Measurements from ENCODE around the gene CERS6. TPM values are rescaled to one million over a fixed set of nuclear protein-coding genes. Genes with fewer than 3 reads are reported as not detected.
"Not testable (repeated sequence)": the region's sequence is repeated elsewhere in the genome, so short reads cannot be mapped to it uniquely, and the experiment has no call there.

CERS6 gene
- polyA plus RNA-seq, 6 donors from 2014 or later = 5.8 to 11.9 (median 9.1) TPM

- peaks cover 6 to 25% (median 12%) of the 10 kb centered on the region in 7 donors for H3K9me3 Mint-ChIP-seq
- not testable (repeated sequence) for H3K36me3 Mint-ChIP-seq; DNase-seq; H3K4me3 Mint-ChIP-seq; ATAC-seq (ENCODE audit: low read depth in 2 of 2); H3K27me3 Mint-ChIP-seq
- H3K27ac Mint-ChIP-seq = peak overlapping the region in 1 of 6 donors; percentile 23
- peaks cover 9 to 27% (median 16%) of the 10 kb centered on the region in 3 donors for H3K4me1 Mint-ChIP-seq
Measured at GRCh38 chr2:168502852-168503251, 46.8 kb downstream of the CERS6 start.

- H3K27me3 Mint-ChIP-seq = no peaks in the 10 kb centered on the region
- H3K27ac Mint-ChIP-seq = peak overlapping the region in 2 of 6 donors; percentile 33 to 57
- no peak for DNase-seq
- H3K36me3 Mint-ChIP-seq = peaks cover 0 to 10% of the 10 kb centered on the region in 2 donors
- H3K4me3 Mint-ChIP-seq = no peak overlapping the region
- ATAC-seq (ENCODE audit: low read depth in 2 of 2) = no peak
- peaks cover 6 to 25% (median 12%) of the 10 kb centered on the region in 7 donors for H3K9me3 Mint-ChIP-seq
- peaks cover 9 to 28% (median 16%) of the 10 kb centered on the region in 3 donors for H3K4me1 Mint-ChIP-seq
Measured at GRCh38 chr2:168503901-168504300, 47.8 kb downstream of the CERS6 start.

- no peaks in the 10 kb centered on the region for H3K27me3 Mint-ChIP-seq
- peaks cover 0 to 10% of the 10 kb centered on the region in 2 donors for H3K36me3 Mint-ChIP-seq
- ATAC-seq (ENCODE audit: low read depth in 2 of 2) = no peak
- H3K27ac Mint-ChIP-seq = peak overlapping the region in 3 of 6 donors; percentile 33 to 70 (median 57)
- H3K4me3 Mint-ChIP-seq = no peak overlapping the region
- no peak for DNase-seq
- peaks cover 6 to 25% (median 12%) of the 10 kb centered on the region in 7 donors for H3K9me3 Mint-ChIP-seq
- peaks cover 9 to 28% (median 16%) of the 10 kb centered on the region in 3 donors for H3K4me1 Mint-ChIP-seq
Measured at GRCh38 chr2:168504323-168504722, 48.3 kb downstream of the CERS6 start.

- H3K4me3 Mint-ChIP-seq = no peak overlapping the region
- H3K27me3 Mint-ChIP-seq = no peaks in the 10 kb centered on the region
- H3K27ac Mint-ChIP-seq = no peak overlapping the region
- peaks cover 4 to 43% (median 7%) of the 10 kb centered on the region in 3 donors for H3K4me1 Mint-ChIP-seq
- no peaks in the 10 kb centered on the region for H3K36me3 Mint-ChIP-seq
- H3K9me3 Mint-ChIP-seq = no peaks in the 10 kb centered on the region
- ATAC-seq (ENCODE audit: low read depth in 2 of 2) (no peak), DNase-seq (no peak)
Measured at GRCh38 chr2:168510125-168510756, 54.2 kb downstream of the CERS6 start.

GRCh38 chr2:168514692-168515091, 58.6 kb downstream of the CERS6 start:
- no peak for DNase-seq
- H3K27me3 Mint-ChIP-seq = no peaks in the 10 kb centered on the region
- no peaks in the 10 kb centered on the region for H3K36me3 Mint-ChIP-seq
- no peaks in the 10 kb centered on the region for H3K9me3 Mint-ChIP-seq
- peaks cover 11 to 55% (median 18%) of the 10 kb centered on the region in 3 donors for H3K4me1 Mint-ChIP-seq
- H3K4me3 Mint-ChIP-seq = no peak overlapping the region
- H3K27ac Mint-ChIP-seq = peak overlapping the region in 2 of 6 donors; percentile 55 to 86
- no peak for ATAC-seq (ENCODE audit: low read depth in 2 of 2)

GRCh38 chr2:168515502-168515901, 59.4 kb downstream of the CERS6 start:
- DNase-seq = no peak
- no peaks in the 10 kb centered on the region for H3K36me3 Mint-ChIP-seq
- H3K27me3 Mint-ChIP-seq = no peaks in the 10 kb centered on the region
- no peaks in the 10 kb centered on the region for H3K9me3 Mint-ChIP-seq
- peaks cover 11 to 62% (median 18%) of the 10 kb centered on the region in 3 donors for H3K4me1 Mint-ChIP-seq
- ATAC-seq (ENCODE audit: low read depth in 2 of 2) = no peak
- H3K4me3 Mint-ChIP-seq = no peak overlapping the region
- no peak overlapping the region for H3K27ac Mint-ChIP-seq

GRCh38 chr2:168517816-168518215, 61.7 kb downstream of the CERS6 start:
- H3K27ac Mint-ChIP-seq = peak overlapping the region in 1 of 6 donors; percentile 8
- H3K4me1 Mint-ChIP-seq = peaks cover 17 to 57% (median 27%) of the 10 kb centered on the region in 3 donors
- ATAC-seq (ENCODE audit: low read depth in 2 of 2) = no peak
- no peak overlapping the region for H3K4me3 Mint-ChIP-seq
- H3K36me3 Mint-ChIP-seq = no peaks in the 10 kb centered on the region
- no peaks in the 10 kb centered on the region for H3K9me3 Mint-ChIP-seq
- DNase-seq = no peak
- H3K27me3 Mint-ChIP-seq = no peaks in the 10 kb centered on the region

GRCh38 chr2:168518555-168519066, 62.5 kb downstream of the CERS6 start:
- Mint-ChIP-seq H3K4me3 (no peak overlapping the region), H3K27ac (peak overlapping the region in 2 of 6 donors; percentile 11 to 54)
- no peak for DNase-seq

GRCh38 chr2:168519534-168520308, 63.6 kb downstream of the CERS6 start:
- ATAC-seq (ENCODE audit: low read depth in 2 of 2) (no peak), DNase-seq (no peak)
- Mint-ChIP-seq H3K27ac (peak overlapping the region in 3 of 6 donors; percentile 12 to 84 (median 47)), H3K9me3 (no peaks in the 10 kb centered on the region), H3K4me1 (peaks cover 31 to 55% (median 34%) of the 10 kb centered on the region in 3 donors), H3K4me3 (no peak overlapping the region), H3K27me3 (no peaks in the 10 kb centered on the region), H3K36me3 (no peaks in the 10 kb centered on the region)

More at GRCh38 chr2:168518555-168519066, 62.5 kb downstream of the CERS6 start:
- ATAC-seq (ENCODE audit: low read depth in 2 of 2) = no peak
- Mint-ChIP-seq H3K4me1 (peaks cover 25 to 56% (median 33%) of the 10 kb centered on the region in 3 donors), H3K9me3 (no peaks in the 10 kb centered on the region), H3K27me3 (no peaks in the 10 kb centered on the region), H3K36me3 (no peaks in the 10 kb centered on the region)

- Mint-ChIP-seq H3K36me3 (no peaks in the 10 kb centered on the region), H3K27me3 (no peaks in the 10 kb centered on the region), H3K4me1 (peaks cover 31 to 55% (median 34%) of the 10 kb centered on the region in 3 donors), H3K9me3 (no peaks in the 10 kb centered on the region), H3K4me3 (no peak overlapping the region), H3K27ac (peak overlapping the region in 1 of 6 donors; percentile 44)
- DNase-seq = no peak
- ATAC-seq (ENCODE audit: low read depth in 2 of 2) = no peak
Measured at GRCh38 chr2:168521053-168521741, 65.1 kb downstream of the CERS6 start.

GRCh38 chr2:168522446-168522845, 66.4 kb downstream of the CERS6 start:
- Mint-ChIP-seq H3K9me3 (no peaks in the 10 kb centered on the region), H3K27me3 (no peaks in the 10 kb centered on the region), H3K36me3 (no peaks in the 10 kb centered on the region)

GRCh38 chr2:168524005-168524404, 67.9 kb downstream of the CERS6 start:
- no peaks in the 10 kb centered on the region for H3K36me3 Mint-ChIP-seq
- H3K27me3 Mint-ChIP-seq = no peaks in the 10 kb centered on the region
- peaks cover 0 to under 1% (median 0%) of the 10 kb centered on the region in 7 donors for H3K9me3 Mint-ChIP-seq
- no peak for DNase-seq
- no peak for ATAC-seq (ENCODE audit: low read depth in 2 of 2)
- peaks cover 29 to 53% (median 45%) of the 10 kb centered on the region in 3 donors for H3K4me1 Mint-ChIP-seq
- no peak overlapping the region for H3K4me3 Mint-ChIP-seq
- H3K27ac Mint-ChIP-seq = peak overlapping the region in 1 of 6 donors; percentile 34

More at GRCh38 chr2:168522446-168522845, 66.4 kb downstream of the CERS6 start:
- ATAC-seq (ENCODE audit: low read depth in 2 of 2) (no peak), DNase-seq (no peak)
- peaks cover 27 to 47% (median 38%) of the 10 kb centered on the region in 3 donors for H3K4me1 Mint-ChIP-seq
- H3K27ac Mint-ChIP-seq = peak overlapping the region in 1 of 6 donors; percentile 16
- no peak overlapping the region for H3K4me3 Mint-ChIP-seq

- ATAC-seq (ENCODE audit: low read depth in 2 of 2) (no peak), DNase-seq (no peak)
- H3K4me1 Mint-ChIP-seq = peaks cover 32 to 55% (median 53%) of the 10 kb centered on the region in 3 donors
- H3K9me3 Mint-ChIP-seq = peaks cover 0 to 1% (median 0%) of the 10 kb centered on the region in 7 donors
- no peak overlapping the region for H3K27ac Mint-ChIP-seq
- H3K27me3 Mint-ChIP-seq = no peaks in the 10 kb centered on the region
- H3K4me3 Mint-ChIP-seq = no peak overlapping the region
- H3K36me3 Mint-ChIP-seq = no peaks in the 10 kb centered on the region
Measured at GRCh38 chr2:168525020-168525419, 68.9 kb downstream of the CERS6 start.

All from naive B cell (primary cell).